ENCODE results near the gene FGF14.

FGF14 gene

GRCh38 chr13:102367836-102368235 lies 34.0 kb downstream of the FGF14 start:
- no peak for DNase-seq (ENCODE audit: low read depth, low spot score)

- no peak for DNase-seq (ENCODE audit: low read depth, low spot score)
These were observed 40.7 kb downstream of the FGF14 start for GRCh38 chr13:102361113-102361512.

GRCh38 chr13:102359264-102359663 lies 42.6 kb downstream of the FGF14 start:
- DNase-seq (ENCODE audit: low read depth, low spot score): no peak

GRCh38 chr13:102355251-102355650 lies 46.6 kb downstream of the FGF14 start:
- DNase-seq (ENCODE audit: low read depth, low spot score): no peak

GRCh38 chr13:102354011-102354410 lies 47.8 kb downstream of the FGF14 start:
- DNase-seq (ENCODE audit: low read depth, low spot score): no peak

GRCh38 chr13:102351521-102351920 lies 50.3 kb downstream of the FGF14 start:
- DNase-seq (ENCODE audit: low read depth, low spot score): no peak

- DNase-seq (ENCODE audit: low read depth, low spot score): no peak
These were observed 54.4 kb downstream of the FGF14 start for GRCh38 chr13:102347490-102347889.

GRCh38 chr13:102346769-102347168 lies 55.1 kb downstream of the FGF14 start:
- no peak for DNase-seq (ENCODE audit: low read depth, low spot score)

GRCh38 chr13:102344410-102344809 lies 57.4 kb downstream of the FGF14 start:
- no peak for DNase-seq (ENCODE audit: low read depth, low spot score)

GRCh38 chr13:102333320-102334198 lies 68.3 kb downstream of the FGF14 start:
- peak; percentile 17 for DNase-seq (ENCODE audit: low read depth, low spot score)

GRCh38 chr13:102328909-102329308 lies 72.9 kb downstream of the FGF14 start:
- DNase-seq (ENCODE audit: low read depth, low spot score): no peak

GRCh38 chr13:102327119-102327617 lies 74.7 kb downstream of the FGF14 start:
- no peak for DNase-seq (ENCODE audit: low read depth, low spot score)

- DNase-seq (ENCODE audit: low read depth, low spot score): no peak
These were observed 75.3 kb downstream of the FGF14 start for GRCh38 chr13:102326381-102327118.

GRCh38 chr13:102325321-102325720 lies 76.5 kb downstream of the FGF14 start:
- no peak for DNase-seq (ENCODE audit: low read depth, low spot score)

GRCh38 chr13:102323505-102323904 lies 78.3 kb downstream of the FGF14 start:
- DNase-seq (ENCODE audit: low read depth, low spot score): no peak

GRCh38 chr13:102323012-102323411 lies 78.8 kb downstream of the FGF14 start:
- no peak for DNase-seq (ENCODE audit: low read depth, low spot score)

- no peak for DNase-seq (ENCODE audit: low read depth, low spot score)
These were observed 79.6 kb downstream of the FGF14 start for GRCh38 chr13:102322211-102322610.

- DNase-seq (ENCODE audit: low read depth, low spot score): no peak
These were observed 83.6 kb downstream of the FGF14 start for GRCh38 chr13:102318233-102318632.

GRCh38 chr13:102317593-102317992 lies 84.3 kb downstream of the FGF14 start:
- DNase-seq (ENCODE audit: low read depth, low spot score): no peak

- DNase-seq (ENCODE audit: low read depth, low spot score): no peak
These were observed 85.1 kb downstream of the FGF14 start for GRCh38 chr13:102316732-102317131.

GRCh38 chr13:102312841-102313240 lies 89.0 kb downstream of the FGF14 start:
- DNase-seq (ENCODE audit: low read depth, low spot score): no peak

- DNase-seq (ENCODE audit: low read depth, low spot score): no peak
These were observed 89.9 kb downstream of the FGF14 start for GRCh38 chr13:102311901-102312300.

- DNase-seq (ENCODE audit: low read depth, low spot score): no peak
These were observed 90.4 kb downstream of the FGF14 start for GRCh38 chr13:102311419-102311796.

Data from iPS DF 19.7 (cell line).